ENCODE measurements around the gene IFT88.

The IFT88 gene

DNA sequence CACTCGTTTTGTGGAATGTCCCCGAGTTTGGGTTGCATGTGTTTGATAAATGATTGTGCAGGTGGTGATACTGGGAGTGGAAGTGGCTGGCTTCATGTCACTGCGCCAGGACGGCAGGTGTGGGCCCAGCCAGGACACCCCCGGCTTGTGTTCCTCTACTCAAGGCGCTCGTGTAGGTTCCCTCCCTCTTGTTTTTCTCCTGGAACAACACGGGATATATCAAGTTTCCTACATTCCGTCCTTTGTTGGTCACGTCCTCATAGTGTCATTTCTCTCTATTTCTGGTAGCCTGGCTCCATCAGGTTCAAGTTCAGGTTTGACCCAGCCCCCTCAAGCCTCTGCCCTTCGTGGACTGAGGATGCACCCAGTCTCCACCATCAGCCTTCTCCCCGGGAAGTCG, 152.8 kb downstream of the IFT88 start:
- TF ChIP-seq RARB (CRISPR knock-in tag; IDR thresholded peaks at IDR 0.05) = no peak
- no peak for TF ChIP-seq TOX (CRISPR knock-in tag; IDR thresholded peaks at IDR 0.05; ENCODE audit: borderline replicate concordance)
- TF ChIP-seq, protein P1, sequence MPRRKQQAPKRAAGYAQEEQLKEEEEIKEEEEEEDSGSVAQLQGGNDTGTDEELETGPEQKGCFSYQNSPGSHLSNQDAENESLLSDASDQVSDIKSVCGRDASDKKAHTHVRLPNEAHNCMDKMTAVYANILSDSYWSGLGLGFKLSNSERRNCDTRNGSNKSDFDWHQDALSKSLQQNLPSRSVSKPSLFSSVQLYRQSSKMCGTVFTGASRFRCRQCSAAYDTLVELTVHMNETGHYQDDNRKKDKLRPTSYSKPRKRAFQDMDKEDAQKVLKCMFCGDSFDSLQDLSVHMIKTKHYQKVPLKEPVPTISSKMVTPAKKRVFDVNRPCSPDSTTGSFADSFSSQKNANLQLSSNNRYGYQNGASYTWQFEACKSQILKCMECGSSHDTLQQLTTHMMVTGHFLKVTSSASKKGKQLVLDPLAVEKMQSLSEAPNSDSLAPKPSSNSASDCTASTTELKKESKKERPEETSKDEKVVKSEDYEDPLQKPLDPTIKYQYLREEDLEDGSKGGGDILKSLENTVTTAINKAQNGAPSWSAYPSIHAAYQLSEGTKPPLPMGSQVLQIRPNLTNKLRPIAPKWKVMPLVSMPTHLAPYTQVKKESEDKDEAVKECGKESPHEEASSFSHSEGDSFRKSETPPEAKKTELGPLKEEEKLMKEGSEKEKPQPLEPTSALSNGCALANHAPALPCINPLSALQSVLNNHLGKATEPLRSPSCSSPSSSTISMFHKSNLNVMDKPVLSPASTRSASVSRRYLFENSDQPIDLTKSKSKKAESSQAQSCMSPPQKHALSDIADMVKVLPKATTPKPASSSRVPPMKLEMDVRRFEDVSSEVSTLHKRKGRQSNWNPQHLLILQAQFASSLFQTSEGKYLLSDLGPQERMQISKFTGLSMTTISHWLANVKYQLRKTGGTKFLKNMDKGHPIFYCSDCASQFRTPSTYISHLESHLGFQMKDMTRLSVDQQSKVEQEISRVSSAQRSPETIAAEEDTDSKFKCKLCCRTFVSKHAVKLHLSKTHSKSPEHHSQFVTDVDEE (CRISPR knock-in tag; IDR thresholded peaks at IDR 0.05) = no peak
- no peak for ATAC-seq

DNA sequence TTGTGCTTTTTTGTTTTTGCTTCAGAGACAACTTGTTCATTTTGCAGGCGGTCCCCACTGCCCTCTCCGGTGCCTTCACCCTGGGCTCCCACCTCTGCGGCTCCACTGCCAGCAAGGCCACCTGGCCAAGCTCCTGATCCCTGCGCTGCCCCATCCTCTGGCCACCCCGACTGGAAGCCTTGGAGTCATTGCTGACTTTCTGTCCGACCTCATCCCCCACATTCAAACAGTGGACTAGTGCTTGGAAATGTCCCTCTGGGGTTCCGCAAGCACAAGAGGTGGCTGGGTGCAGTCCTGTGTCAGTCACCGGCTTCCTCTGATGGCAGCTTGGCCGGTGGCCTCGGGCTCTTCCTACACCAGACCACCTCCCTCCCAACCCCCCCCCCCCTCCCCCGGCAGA, 153.5 kb downstream of the IFT88 start:
- ATAC-seq = no peak
- TF ChIP-seq ZNF70 (CRISPR knock-in tag; IDR thresholded peaks at IDR 0.05) (no peak), ESRRG (CRISPR knock-in tag; IDR thresholded peaks at IDR 0.05) (no peak), PPARA (CRISPR knock-in tag; IDR thresholded peaks at IDR 0.05; ENCODE audit: borderline replicate concordance) (no peak), ZFP30 (CRISPR knock-in tag; IDR thresholded peaks at IDR 0.05) (no peak)
- TF ChIP-seq, protein P2, sequence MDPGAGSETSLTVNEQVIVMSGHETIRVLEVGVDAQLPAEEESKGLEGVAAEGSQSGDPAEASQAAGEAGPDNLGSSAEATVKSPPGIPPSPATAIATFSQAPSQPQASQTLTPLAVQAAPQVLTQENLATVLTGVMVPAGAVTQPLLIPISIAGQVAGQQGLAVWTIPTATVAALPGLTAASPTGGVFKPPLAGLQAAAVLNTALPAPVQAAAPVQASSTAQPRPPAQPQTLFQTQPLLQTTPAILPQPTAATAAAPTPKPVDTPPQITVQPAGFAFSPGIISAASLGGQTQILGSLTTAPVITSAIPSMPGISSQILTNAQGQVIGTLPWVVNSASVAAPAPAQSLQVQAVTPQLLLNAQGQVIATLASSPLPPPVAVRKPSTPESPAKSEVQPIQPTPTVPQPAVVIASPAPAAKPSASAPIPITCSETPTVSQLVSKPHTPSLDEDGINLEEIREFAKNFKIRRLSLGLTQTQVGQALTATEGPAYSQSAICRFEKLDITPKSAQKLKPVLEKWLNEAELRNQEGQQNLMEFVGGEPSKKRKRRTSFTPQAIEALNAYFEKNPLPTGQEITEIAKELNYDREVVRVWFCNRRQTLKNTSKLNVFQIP (CRISPR knock-in tag; IDR thresholded peaks at IDR 0.05; ENCODE audit: borderline replicate concordance, low read depth) = no peak

DNA sequence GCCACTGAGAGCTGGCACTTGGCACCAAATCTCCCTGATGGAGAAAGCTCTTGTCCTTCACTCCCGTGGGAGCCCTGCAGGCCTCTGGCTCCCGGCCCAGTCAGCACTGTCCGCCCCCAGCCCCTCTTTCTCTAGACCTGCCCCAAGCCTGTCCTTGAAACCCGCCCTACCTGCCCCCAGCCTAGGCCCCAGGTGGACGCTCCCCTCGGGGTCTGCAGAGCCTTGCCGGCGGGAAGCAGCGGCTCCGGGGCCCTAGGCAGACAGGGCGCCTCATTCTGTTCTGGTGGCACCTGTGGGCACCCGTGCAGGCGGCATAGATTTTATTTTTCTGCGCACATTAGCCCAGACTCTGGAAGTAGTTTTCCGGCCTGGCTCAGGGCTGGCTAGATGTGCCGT, 154.1 kb downstream of the IFT88 start:
- no peak for TF ChIP-seq CSDC2 (CRISPR knock-in tag; IDR thresholded peaks at IDR 0.05)
- TF ChIP-seq GLIS3 (CRISPR knock-in tag; IDR thresholded peaks at IDR 0.05) = no peak
- TF ChIP-seq, protein P3, sequence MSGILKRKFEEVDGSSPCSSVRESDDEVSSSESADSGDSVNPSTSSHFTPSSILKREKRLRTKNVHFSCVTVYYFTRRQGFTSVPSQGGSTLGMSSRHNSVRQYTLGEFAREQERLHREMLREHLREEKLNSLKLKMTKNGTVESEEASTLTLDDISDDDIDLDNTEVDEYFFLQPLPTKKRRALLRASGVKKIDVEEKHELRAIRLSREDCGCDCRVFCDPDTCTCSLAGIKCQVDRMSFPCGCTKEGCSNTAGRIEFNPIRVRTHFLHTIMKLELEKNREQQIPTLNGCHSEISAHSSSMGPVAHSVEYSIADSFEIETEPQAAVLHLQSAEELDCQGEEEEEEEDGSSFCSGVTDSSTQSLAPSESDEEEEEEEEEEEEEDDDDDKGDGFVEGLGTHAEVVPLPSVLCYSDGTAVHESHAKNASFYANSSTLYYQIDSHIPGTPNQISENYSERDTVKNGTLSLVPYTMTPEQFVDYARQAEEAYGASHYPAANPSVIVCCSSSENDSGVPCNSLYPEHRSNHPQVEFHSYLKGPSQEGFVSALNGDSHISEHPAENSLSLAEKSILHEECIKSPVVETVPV (CRISPR knock-in tag; IDR thresholded peaks at IDR 0.05) = no peak
- TF ChIP-seq, protein P4, sequence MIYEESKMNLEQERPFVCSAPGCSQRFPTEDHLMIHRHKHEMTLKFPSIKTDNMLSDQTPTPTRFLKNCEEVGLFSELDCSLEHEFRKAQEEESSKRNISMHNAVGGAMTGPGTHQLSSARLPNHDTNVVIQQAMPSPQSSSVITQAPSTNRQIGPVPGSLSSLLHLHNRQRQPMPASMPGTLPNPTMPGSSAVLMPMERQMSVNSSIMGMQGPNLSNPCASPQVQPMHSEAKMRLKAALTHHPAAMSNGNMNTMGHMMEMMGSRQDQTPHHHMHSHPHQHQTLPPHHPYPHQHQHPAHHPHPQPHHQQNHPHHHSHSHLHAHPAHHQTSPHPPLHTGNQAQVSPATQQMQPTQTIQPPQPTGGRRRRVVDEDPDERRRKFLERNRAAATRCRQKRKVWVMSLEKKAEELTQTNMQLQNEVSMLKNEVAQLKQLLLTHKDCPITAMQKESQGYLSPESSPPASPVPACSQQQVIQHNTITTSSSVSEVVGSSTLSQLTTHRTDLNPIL (CRISPR knock-in tag; IDR thresholded peaks at IDR 0.05; ENCODE audit: low read depth) = no peak
- TF ChIP-seq TCF4 (CRISPR knock-in tag; IDR thresholded peaks at IDR 0.05; ENCODE audit: borderline replicate concordance) = no peak
- no peak for TF ChIP-seq ISL1 (CRISPR knock-in tag; IDR thresholded peaks at IDR 0.05)
- TF ChIP-seq, protein P5, sequence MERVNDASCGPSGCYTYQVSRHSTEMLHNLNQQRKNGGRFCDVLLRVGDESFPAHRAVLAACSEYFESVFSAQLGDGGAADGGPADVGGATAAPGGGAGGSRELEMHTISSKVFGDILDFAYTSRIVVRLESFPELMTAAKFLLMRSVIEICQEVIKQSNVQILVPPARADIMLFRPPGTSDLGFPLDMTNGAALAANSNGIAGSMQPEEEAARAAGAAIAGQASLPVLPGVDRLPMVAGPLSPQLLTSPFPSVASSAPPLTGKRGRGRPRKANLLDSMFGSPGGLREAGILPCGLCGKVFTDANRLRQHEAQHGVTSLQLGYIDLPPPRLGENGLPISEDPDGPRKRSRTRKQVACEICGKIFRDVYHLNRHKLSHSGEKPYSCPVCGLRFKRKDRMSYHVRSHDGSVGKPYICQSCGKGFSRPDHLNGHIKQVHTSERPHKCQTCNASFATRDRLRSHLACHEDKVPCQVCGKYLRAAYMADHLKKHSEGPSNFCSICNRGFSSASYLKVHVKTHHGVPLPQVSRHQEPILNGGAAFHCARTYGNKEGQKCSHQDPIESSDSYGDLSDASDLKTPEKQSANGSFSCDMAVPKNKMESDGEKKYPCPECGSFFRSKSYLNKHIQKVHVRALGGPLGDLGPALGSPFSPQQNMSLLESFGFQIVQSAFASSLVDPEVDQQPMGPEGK (CRISPR knock-in tag; IDR thresholded peaks at IDR 0.05; ENCODE audit: borderline replicate concordance) = no peak
- TF ChIP-seq, protein P2 (CRISPR knock-in tag; IDR thresholded peaks at IDR 0.05; ENCODE audit: borderline replicate concordance, low read depth) = no peak
- no peak for TF ChIP-seq BACH2 (CRISPR knock-in tag; IDR thresholded peaks at IDR 0.05; ENCODE audit: borderline replicate concordance)
- TF ChIP-seq OSR1 (CRISPR knock-in tag; IDR thresholded peaks at IDR 0.05) = no peak
- no peak for TF ChIP-seq ZC3H10 (CRISPR knock-in tag; IDR thresholded peaks at IDR 0.05)
- no peak for TF ChIP-seq ZNF70 (CRISPR knock-in tag; IDR thresholded peaks at IDR 0.05)
- TF ChIP-seq ZNF565 (CRISPR knock-in tag; conservative IDR thresholded peaks at IDR 0.05; ENCODE audit: low read depth) = no peak
- TF ChIP-seq ZFP30 (CRISPR knock-in tag; IDR thresholded peaks at IDR 0.05) = no peak
- no peak for TF ChIP-seq ESRRG (CRISPR knock-in tag; IDR thresholded peaks at IDR 0.05)
- TF ChIP-seq, protein P1 (CRISPR knock-in tag; IDR thresholded peaks at IDR 0.05) = no peak
- TF ChIP-seq ARNTL (CRISPR knock-in tag; IDR thresholded peaks at IDR 0.05; ENCODE audit: borderline replicate concordance, low read depth) = no peak
- no peak for TF ChIP-seq TOX (CRISPR knock-in tag; IDR thresholded peaks at IDR 0.05; ENCODE audit: borderline replicate concordance)
- no peak for ATAC-seq
